Right renal cortex interstitium (tissue), 3 donors: ENCODE measurements around the gene COPS7B. TPM values are rescaled to one million over a fixed set of nuclear protein-coding genes. Genes with fewer than 3 reads are reported as not detected.

ENCODE experiments used
- DNase-seq, 3 donors: peaks; one replicate each; pipeline ENCODE4 v3.0.0-alpha.2; 2013; ENCODE audit warnings: low read depth in 3 of 3, low spot score in 2 of 3
- polyA plus RNA-seq, 3 donors: library from polyadenylated mRNA; unstranded; fragments of 120-200 nt; gene quantifications; one replicate each; pipeline ENCODE4 v1.2.1, GENCODE V29; 2013; ENCODE audit not compliant: insufficient read length in 3 of 3

The COPS7B gene
- polyA plus RNA-seq, 3 donors: 49.2 to 52.7 (median 52.6) TPM

DNA sequence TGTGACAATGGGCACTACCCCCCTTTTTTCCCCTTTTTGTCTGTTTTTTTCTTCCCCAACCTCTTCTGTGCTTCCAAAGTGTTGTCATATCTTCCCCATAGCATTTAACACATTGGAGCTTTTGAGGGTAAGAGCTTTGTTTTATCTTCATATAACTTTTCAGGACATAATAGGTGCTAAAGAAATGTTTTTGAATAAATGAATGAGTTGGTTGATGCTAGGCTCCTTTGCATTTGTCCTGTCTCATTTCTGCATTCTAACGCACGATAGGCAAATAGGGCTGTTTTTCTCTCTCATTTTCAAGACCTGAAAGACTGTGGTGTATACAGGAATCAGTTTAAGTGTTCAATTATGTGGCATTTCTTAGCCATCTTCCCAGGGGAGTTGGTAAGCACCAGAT is 832 bp upstream of the COPS7B start:
- no peak for DNase-seq

DNA sequence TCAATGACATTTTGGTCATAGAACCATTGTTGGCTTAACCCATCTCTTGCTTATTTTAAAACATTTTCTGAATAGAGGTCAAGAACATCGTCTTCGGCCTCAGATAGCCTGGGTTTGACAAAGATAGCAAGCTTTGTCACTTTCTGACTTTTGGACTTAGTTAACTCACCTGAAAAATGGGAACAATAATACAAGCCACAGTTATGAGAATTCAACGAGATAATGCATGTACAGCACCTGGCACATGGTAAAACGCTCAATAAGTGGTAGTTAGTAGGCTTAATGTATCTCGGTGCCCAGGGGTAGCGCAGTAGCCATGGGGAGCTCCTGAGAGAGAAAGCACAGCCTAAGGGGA is 446 bp upstream of the COPS7B start:
- DNase-seq: no peak

DNA sequence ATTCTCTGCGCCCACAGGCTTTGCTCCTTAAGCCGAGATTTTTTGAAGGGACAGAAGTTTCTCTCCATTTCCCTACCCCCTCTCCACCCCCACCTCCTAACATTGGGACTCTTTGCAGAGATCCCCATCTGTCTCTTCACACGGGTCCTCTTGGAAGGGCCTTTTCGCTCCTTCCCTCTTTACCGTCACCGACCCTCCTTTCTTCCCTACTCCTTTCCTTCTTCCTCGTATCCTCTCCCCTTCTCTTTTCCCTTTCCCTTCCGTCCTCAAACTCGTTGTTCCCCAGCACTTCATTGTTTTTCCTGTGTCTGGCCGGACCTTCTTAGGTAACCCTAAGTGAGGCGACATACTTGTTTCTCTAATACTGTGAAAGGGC is 660 bp downstream of the COPS7B start:
- DNase-seq: no peak

DNA sequence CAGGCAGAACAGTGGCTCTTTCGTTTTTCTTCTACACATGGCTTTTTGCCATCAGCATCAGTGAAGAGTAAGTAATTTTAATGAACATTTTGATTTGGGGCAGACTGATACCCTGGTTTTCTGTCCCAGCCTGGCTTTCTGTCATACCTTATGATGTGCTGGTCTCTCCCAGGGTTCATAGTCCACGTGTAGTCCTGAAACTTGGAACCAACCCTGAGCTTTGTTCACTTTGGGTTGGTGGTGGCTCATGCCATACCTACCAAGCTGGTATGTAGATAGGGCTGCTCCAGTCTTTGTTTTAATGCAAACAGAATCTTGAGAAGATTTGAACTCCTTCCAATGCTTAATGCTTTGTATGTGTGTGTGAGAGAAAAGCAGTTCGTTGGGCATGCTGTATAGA is 4.9 kb downstream of the COPS7B start:
- no peak for DNase-seq

DNA sequence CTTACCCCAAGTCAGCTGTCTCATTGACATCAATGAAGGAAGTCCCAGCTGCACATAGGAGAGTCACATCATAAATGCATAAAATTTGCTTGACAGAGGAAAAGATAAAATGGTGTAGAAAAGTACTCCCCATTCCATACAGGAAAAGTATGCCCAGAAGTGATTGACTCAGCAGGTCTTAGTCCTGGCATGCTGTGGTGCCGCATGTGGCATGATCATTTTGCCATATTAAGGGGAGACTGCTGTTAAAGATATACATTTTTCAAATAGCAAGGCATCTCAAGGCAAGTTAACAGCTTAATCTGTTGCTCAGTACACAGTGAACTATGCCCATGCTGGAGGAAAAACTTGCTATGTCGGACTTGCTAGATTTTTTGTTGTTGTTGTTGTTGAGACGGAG is 8.1 kb downstream of the COPS7B start:
- DNase-seq: no peak

DNA sequence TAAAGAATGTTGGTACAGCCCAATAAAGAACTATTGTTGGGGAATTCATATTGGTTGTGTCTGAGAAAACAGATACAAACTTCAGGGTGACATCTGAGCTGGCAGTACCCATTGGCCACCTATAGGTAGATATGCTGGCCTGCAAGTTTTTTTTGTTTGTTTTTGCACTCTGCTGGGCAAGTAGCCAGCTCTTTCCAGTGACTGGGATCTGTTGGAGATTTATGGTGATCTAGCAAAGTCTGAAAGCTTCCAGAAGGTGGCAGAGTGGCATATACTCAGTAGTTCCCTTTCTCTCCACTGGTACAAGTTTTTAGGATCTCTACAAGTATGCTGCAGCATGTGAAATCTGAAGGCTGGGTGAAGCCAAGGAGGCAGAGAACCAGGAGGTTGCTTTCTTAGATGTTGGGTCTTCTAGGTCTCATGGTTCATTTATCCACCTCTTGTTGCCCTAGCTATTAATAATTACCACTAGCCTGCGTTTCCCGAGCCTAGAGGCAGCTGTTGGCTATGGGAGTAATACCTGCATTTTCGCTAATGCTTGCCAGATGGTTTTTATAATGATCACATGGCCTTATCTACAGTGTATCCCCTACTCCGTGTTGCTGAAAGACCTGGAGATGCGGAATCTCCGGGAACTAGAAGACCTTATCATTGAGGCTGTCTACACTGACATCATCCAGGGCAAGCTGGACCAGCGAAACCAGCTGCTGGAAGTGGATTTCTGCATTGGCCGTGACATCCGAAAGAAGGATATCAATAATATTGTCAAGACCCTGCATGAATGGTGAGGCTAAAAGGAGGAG is 9.5 kb downstream of the COPS7B start:
- DNase-seq: no peak

DNA sequence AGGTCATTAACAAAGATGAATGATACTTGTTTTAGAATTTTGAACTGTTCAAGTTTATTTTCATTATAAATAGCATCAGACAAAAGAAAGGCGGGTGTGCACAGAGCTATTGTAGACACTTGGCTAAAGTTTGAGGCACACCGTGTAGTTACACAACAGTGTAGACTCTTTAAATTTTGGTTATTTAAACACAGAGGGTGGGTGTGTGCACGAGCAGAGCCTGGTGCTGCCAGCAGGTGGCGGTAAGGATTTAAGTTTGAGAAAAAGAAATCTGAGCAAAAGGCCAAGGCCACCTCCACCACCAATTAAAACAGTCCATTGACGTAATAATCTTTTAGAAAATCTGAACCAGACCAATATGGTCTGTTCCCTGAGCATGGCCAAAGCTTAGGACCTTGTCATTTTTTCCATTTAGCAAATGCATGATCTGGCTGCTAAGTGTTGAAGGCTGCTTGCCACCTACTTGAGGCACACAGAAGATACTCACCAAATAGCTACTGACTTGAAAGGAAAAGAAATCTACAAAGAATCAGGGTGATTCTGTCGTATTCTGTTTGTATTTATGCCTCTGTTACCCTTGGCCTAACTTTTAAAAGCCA is 14.3 kb downstream of the COPS7B start:
- no peak for DNase-seq

DNA sequence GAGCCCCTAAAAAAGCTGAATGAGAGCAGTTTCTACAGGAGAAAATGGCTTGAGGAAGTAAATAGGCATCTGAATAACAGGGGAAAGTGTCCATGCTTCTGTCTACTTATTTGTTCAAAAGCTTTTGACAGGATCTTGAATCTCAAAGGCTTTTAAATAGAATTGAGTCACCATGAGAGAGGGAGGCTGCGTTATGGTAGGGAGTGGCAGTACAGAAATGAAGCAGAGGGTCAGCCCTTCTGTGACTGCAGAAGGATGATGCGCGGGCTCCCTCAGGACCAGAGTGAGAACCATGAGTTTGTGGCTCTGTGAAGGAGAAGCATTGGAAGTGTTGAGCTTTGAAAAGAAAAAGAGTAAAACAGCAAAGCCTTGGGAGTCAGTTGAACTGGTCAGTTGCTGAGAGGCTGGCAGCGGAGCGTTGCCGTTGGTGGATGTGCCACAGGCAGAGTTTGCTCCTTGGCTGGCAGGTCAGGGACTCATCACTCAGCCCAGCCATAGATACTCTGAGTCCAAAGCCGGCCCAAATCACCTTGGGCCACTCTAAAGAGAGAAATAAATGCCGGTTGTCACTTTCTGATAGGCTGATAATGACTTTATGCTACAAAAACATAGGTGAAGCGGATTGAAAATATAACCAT is 17.4 kb downstream of the COPS7B start:
- no peak for DNase-seq

DNA sequence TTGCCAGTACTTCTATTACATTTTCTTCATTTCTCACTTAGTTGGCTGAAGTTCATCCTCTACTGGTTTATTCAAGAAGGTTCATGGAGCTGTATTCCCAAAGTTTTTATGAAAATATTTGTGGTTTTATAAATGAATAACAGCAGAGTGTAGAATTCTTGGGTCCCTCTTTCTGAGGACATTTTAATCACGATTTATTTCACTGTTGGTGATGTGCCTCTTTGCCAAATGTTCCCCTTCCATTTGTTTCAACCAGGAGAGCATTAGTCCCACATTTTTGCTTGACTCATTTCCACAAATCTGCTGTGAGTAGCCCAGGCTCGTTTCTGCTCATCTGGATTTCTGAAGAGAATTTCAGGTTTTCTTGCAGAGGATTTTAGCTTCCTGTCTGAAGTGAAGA is 20.8 kb downstream of the COPS7B start:
- DNase-seq: no peak

DNA sequence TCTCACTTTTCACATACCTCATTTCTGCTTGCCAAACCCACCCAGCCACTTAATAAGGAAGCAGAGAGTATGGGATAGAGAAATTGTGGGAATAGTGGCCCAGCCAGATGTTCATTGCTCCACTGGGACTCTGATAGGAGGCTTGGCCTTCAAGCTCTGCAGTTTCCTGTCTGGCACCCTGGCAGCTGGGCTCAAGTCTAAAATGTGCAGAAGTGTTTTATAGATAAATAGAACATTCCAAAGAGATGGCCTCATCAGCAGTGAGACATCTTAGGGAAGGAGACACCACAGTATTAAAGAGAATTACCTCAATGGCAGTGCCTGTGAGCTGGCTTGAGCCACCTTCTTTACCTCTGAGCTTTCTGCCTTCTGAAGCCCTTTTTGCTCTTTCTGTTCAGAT is 24.7 kb downstream of the COPS7B start:
- no peak for DNase-seq

DNA sequence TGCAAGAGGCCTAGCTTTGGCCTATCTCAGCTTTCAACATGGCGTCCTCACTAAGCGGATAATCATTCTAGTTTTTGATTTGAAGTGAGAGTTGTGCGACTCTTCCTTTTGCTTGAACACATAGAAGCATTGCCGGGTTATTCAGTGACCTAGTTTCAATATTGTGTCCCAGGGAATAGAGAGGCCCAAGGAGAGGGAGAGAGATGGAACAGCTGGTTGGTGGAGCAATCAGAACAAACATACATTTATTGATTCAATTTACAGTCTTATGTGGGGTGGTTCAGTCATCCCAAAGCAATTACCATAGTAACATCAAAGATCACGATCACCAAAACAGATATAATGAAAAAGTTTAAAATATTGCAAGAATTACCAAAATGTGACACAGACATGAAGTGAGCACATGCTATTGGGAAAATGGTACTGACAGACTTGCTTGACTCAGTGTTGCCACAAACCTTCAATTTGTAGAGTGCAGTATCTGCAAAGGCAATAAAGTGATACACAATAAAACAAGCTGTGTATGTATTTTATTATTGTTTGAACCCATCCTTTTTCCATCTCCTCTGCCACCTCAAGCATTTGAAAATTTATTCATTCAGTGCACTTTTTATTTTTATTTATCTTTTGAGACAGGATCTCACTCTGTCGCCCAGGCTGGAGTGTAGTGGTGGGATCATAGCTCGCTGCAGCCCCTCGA is 30.2 kb downstream of the COPS7B start:
- DNase-seq: no peak

DNA sequence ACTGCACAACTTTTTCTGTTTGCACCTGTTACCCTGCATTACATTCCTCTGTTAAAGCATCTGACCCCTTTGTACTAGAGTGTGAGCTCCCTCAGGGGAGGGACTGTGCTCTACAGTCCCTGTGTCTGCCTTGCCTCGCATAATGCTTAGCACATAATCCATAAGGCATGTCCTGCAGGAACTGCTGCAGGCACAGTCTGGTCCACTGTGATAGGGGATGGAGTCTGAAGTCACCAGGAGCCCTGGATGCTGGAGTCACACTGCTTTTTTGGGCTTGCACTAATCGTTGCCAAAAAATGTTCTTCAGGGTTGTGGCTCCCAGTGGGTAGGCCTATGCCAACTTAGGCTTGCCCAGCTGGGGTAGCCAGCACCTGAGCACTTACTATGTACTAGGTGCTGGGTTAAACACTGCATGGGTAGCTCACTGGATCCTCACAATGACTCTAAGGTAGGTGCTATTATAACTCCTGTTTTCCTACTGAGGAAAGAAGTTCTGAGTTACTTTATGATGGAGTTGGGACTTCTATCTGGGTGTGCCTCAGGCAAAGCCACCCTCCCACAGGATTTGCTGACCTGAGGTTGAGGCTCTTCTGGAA is 33.3 kb downstream of the COPS7B start:
- no peak for DNase-seq

DNA sequence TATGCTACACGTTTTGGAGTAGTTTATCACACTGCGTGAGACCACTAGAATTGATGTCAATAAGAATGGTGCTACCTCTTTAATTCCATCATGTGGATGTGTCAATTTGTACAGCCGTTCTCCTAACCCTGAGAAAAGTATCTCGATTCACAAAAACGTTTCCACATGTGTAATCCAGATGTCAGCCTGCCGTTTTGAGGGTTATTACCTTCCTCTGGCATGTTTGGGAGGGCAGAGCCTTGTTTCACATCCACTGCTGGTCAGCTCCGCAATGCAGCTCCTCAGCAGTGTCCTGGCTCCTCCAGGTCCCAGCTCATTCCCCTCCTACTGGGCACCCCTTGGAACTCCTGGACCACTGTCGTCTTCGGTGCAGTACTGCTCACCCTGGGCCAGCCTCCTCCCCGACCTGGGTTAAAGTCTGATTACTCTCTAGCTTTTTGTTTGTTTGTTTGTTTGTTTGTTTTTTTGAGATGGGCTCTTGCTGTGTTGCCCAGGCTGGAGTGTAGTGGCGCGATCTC is 34.6 kb downstream of the COPS7B start:
- no peak for DNase-seq

DNA sequence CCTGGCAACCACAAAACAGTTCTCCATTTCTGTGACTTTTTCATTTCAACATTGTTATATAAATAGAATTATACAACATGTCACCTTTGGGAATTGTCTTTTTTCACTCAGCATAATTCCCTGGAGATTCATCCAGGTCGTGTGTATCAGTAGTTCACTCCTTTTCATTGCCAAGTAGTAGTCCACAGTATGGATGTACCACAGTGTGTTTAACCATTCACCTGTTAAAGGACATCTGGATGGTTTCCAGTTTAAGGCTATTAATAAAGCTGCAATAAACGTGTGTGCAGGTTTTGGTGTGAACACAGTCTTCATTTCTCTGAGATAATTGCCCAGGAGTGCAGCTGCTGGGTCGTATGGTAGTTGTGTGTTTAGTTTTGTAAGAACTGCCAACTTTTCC is 35.7 kb downstream of the COPS7B start:
- no peak for DNase-seq

DNA sequence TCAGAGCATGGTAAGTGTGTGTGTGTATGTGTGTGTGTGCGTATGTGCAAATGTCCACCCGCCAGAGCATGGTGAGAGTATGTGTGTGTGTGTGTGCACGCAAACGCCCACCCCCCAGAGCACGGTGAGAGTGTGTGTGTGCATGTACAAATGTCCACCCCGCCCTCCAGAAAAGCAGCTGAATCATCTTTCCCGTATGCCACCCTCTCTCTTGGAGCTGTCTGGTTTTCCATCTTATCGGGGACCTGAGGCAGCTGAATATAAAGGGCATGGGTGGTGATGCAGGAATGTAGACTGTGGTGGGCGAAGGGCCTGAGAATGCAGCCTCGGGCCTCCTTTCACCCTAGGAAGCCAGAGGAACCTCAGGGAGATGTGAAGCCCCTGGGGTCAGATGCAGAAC is 66.9 kb downstream of the COPS7B start:
- no peak for DNase-seq

DNA sequence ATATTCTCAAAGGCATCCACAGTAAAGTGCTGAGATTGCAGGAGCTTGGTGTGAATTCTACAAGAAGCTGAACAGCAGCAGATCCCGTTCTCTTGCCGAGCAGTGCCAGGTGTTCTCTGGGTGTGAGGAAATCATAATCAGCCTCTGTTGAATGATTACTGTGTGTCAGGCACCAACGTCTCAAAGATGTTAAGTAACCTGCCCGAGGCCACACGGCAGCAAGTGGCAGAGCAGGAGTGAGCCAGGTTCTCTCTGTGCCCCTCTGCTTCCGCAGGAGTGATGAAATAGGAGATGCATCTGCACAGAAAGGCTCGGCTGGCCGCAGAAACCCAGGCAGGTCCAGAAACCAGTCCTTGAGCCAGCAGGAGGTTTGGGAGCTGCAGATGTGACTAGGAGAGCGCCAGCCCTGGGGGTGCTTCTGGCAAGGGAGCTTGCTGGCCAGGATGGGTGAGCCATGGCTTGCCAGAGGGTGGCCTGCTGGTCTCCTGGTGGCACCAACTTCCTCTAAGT is 68.4 kb downstream of the COPS7B start:
- no peak for DNase-seq

DNA sequence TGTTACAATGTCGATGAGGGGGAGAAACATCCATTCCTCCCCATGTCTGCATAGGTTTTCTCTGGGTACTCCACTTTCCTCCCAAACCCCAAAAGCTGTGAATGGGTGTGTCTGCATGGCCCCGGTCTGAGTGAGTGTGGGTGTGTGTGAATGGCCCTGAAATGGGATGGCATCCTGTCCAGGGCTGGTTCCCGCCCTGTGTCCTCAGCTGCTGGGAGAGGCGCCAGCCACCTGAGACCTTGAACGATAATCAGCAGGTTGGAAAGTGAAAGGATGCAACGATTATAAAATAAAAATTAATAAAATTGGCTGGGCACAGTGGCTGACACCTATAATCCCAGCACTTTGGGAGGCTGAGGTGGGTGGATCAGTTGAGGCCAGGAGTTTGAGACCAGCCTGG is 70.7 kb downstream of the COPS7B start:
- DNase-seq: no peak
